HG03045 (cell line): ENCODE data around the gene ENPP4.
A peak's percentile ranks its signal among the peaks of the same experiment; 100 is the strongest.
"Not testable (repeated sequence)": the region's sequence is repeated elsewhere in the genome, so short reads cannot be mapped to it uniquely, and the experiment has no call there.

Experiments used
- ATAC-seq: cut with Tn5 transposase; IDR thresholded peaks from one replicate; pipeline ENCODE4 v1.9.1; 2021; ENCODE audit warnings: mild to moderate bottlenecking, moderate library complexity; ENCODE audit not compliant: unreplicated experiment

The ENPP4 gene

GRCh38 chr6:46129291-46129628 lies 529 bp upstream of the ENPP4 start:
- ATAC-seq = peak; percentile 14

- no peak for ATAC-seq
Measured at GRCh38 chr6:46130666-46131065, 877 bp downstream of the ENPP4 start.

GRCh38 chr6:46131291-46131690 lies 1.5 kb downstream of the ENPP4 start:
- not testable (repeated sequence) for ATAC-seq

GRCh38 chr6:46134216-46134615 lies 4.4 kb downstream of the ENPP4 start:
- no peak for ATAC-seq

- ATAC-seq = no peak
Measured at GRCh38 chr6:46135176-46135575, 5.4 kb downstream of the ENPP4 start.

GRCh38 chr6:46136831-46137230 lies 7.0 kb downstream of the ENPP4 start:
- no peak for ATAC-seq

GRCh38 chr6:46137387-46137786 lies 7.6 kb downstream of the ENPP4 start:
- no peak for ATAC-seq

- ATAC-seq = peak; percentile 72
Measured at GRCh38 chr6:46138281-46138680, 8.5 kb downstream of the ENPP4 start.

GRCh38 chr6:46144270-46144669 lies 14.5 kb downstream of the ENPP4 start:
- no peak for ATAC-seq

- ATAC-seq = not testable (repeated sequence)
Measured at GRCh38 chr6:46149066-46149465, 19.3 kb downstream of the ENPP4 start.

- no peak for ATAC-seq
Measured at GRCh38 chr6:46156701-46157100, 26.9 kb downstream of the ENPP4 start.

GRCh38 chr6:46159229-46159628 lies 29.4 kb downstream of the ENPP4 start:
- ATAC-seq = no peak

GRCh38 chr6:46160102-46160501 lies 30.3 kb downstream of the ENPP4 start:
- no peak for ATAC-seq

GRCh38 chr6:46170357-46171289 lies 40.8 kb downstream of the ENPP4 start, which contains the start of gene ENPP5:
Gene ENPP5, minus strand, starts transcription at chr6:46170980. Its CDS starts 2,718 bp downstream, at chr6:46168262.
- ATAC-seq = peak; percentile 93

GRCh38 chr6:46172176-46172575 lies 42.4 kb downstream of the ENPP4 start:
- no peak for ATAC-seq

- ATAC-seq = no peak
Measured at GRCh38 chr6:46174904-46175303, 45.1 kb downstream of the ENPP4 start.

- ATAC-seq = peak; percentile 67
Measured at GRCh38 chr6:46175446-46175845, 45.7 kb downstream of the ENPP4 start.

GRCh38 chr6:46175976-46176375 lies 46.2 kb downstream of the ENPP4 start:
- peak; percentile 40 for ATAC-seq

GRCh38 chr6:46184114-46184513 lies 54.3 kb downstream of the ENPP4 start:
- no peak for ATAC-seq

GRCh38 chr6:46186583-46186982 lies 56.8 kb downstream of the ENPP4 start:
- ATAC-seq = no peak

- ATAC-seq = no peak
Measured at GRCh38 chr6:46189726-46190125, 59.9 kb downstream of the ENPP4 start.

- ATAC-seq = no peak
Measured at GRCh38 chr6:46190889-46191288, 61.1 kb downstream of the ENPP4 start.

- no peak for ATAC-seq
Measured at GRCh38 chr6:46191961-46192360, 62.2 kb downstream of the ENPP4 start.
